ENCODE results near the gene TMEM156.

DNA sequence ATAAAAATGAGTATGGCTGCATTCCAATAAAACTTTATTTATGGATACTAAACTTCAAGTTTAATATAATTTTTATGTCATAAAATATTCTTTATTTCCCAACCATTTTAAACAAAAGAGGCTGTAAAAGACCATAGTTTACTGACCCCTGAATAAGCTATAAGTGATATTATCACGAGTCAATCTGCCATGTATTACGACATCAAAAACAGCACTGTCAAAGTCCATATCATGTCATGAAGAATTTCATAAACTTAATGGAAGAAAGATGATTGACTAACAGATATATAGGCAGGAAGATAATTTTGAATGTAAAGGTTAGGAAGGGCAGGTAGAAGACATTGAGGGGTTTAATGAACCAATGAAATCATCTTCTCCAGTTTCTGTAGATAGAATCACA is 18.2 kb downstream of the TMEM156 start:
- TF ChIP-seq JUN (IDR thresholded peaks at IDR 0.05; ENCODE audit: borderline replicate concordance, insufficient read depth, insufficient read length, low read depth) (no peak), MYC (IDR thresholded peaks at IDR 0.05; ENCODE audit: low read depth, low read length) (no peak), POLR2AphosphoS5 (IDR thresholded peaks at IDR 0.05; ENCODE audit: insufficient read depth, low read depth, low read length) (no peak), EZH2 (IDR thresholded peaks at IDR 0.05; ENCODE audit: borderline replicate concordance, low read depth, low read length, severe bottlenecking) (no peak), POLR2A (IDR thresholded peaks at IDR 0.05; ENCODE audit: low read depth, low read length) (no peak)
- TF ChIP-seq, protein P1, sequence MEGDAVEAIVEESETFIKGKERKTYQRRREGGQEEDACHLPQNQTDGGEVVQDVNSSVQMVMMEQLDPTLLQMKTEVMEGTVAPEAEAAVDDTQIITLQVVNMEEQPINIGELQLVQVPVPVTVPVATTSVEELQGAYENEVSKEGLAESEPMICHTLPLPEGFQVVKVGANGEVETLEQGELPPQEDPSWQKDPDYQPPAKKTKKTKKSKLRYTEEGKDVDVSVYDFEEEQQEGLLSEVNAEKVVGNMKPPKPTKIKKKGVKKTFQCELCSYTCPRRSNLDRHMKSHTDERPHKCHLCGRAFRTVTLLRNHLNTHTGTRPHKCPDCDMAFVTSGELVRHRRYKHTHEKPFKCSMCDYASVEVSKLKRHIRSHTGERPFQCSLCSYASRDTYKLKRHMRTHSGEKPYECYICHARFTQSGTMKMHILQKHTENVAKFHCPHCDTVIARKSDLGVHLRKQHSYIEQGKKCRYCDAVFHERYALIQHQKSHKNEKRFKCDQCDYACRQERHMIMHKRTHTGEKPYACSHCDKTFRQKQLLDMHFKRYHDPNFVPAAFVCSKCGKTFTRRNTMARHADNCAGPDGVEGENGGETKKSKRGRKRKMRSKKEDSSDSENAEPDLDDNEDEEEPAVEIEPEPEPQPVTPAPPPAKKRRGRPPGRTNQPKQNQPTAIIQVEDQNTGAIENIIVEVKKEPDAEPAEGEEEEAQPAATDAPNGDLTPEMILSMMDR (IDR thresholded peaks at IDR 0.05; ENCODE audit: extremely low read depth in 1 of 2, insufficient read depth in 1 of 2, low read depth in 1 of 2, low read length in 2 of 2) = no peak
